Activated T-cell treated with anti-CD3 and anti-CD28 coated beads for 48 hours (primary cell): ENCODE measurements around the gene WNK3.
"Not testable (repeated sequence)": the region's sequence is repeated elsewhere in the genome, so short reads cannot be mapped to it uniquely, and the experiment has no call there.

Source experiments
- DNase-seq: peaks from one replicate; pipeline ENCODE4 v3.0.0-alpha.2; 2020; ENCODE audit warnings: low read depth

WNK3 gene

DNA sequence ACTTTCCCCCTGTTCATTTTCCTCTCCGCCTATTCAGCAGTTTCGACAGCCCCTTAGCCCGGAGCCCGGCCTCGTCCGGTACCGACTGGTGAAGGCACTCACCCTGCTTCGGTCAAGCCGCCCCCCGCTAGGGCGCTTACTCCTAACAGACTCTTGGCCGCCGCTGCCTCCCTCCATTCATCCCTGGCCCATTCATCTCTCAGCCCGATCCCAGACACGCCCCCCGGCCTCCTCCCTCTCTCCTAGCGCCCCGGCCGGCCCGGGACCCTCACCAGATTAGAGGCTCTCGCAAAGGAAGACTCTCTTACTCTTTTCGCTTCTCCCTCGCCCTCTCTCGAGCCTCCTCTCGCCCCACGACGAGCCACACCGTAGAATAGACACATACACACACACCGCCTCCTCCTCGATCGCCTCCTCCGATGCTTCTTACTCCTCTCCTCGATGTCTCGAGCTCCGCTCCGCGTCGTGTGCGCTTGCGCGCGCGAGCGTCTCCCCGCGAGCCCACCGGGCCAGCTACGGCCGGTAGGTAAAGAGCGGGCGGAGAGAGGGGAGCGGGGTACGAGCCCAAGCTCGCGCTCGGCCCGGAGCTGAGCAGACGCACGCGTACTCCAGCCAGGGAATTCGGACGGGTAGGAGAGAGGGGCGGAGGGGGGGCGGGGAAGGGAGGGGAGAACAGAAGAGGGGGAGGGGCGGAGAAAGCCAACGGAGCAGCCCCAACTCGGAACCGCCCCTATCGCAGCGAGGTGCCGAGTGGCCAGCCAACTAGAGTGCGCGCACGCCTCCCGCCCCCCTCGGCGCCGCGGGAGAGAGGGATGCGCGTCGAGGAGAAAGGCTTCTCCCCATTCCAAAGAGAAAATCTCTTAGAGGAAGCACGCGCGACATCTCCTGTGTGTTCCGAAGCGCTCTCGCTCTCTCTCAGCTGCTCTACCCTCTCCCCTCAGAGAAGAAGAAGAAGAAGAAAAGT lies at the start of gene WNK3:
Gene WNK3 (minus strand): TSS at position 633 of the 964 bp plus-strand sequence.
- DNase-seq, result peak; percentile 28

DNA sequence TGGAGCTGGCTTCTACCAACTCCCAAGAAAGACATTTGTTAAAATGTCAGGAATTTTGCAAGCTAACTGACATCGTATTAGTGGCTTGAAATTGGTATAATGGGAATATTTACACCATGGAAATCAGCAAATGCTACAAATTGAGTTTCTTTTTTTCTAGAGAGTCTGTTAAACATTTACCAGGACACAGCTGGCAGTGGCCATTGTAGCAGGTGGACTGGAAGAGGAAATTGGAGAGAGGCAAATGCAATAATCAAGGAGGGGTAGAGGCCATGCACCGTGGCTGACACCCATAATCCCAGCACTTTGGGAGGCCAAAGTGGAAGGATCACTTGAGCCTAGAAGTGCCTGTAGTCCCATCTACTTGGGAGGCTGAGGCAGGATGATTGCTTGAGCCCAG lies 49.4 kb upstream of the WNK3 start:
- no peak for DNase-seq

DNA sequence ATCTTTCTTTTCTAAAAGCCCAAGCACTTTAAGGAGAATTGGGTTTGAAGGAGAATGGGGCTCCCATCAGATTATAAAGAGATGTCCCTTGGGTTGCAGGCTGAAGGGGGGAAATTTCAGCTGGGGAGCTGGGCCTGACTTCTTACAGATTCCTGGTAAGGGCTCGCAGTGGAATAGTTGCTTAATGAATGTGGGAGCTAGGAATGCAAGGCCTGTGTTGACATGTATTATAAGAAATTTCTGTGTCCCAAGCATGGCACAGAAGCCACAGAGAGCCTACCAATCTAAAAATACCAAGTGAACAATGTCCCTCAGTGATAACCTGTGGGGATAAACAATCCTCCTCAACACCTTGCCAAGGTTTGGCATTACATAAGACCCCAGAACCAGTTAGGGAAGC lies 39.3 kb upstream of the WNK3 start:
- DNase-seq, result no peak

DNA sequence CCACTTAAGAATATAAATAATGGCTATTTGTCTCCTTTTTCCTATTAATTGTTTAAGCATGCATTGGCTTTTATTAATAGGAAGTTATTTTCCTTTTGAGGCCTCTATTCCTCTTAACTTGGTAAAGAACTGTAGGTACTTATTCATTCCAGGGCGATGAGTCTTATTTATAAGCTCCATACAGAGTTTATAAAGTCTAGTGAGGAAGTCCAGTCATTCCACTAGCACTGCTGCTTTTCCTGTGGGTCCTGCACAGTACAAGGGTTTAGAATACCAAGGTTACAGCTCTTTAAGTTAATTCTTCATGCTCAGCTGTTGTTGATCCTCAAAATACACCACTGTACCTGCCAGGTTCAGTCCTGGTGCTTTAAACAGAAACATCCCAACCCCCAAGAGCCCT lies 28.5 kb upstream of the WNK3 start:
- DNase-seq, result no peak

DNA sequence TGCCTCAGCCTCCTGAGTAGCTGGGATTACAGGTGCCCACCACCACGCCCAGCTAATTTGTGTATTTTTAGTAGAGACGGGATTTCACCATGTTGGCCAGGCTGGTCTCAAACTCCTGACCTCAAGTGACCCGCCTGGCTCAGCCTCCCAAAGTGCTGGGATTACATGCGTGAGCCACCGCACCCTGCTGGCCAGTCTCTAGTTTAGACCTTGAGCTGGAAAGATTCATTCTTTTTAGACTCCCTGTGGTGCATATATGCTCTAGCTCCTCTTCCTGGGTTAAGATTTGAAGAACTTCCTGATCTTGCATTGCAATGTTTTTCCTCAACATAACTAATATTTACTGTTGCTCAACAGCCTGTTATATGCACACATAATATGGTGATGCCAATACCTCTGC lies 26.8 kb upstream of the WNK3 start:
- DNase-seq, result not testable (repeated sequence)

DNA sequence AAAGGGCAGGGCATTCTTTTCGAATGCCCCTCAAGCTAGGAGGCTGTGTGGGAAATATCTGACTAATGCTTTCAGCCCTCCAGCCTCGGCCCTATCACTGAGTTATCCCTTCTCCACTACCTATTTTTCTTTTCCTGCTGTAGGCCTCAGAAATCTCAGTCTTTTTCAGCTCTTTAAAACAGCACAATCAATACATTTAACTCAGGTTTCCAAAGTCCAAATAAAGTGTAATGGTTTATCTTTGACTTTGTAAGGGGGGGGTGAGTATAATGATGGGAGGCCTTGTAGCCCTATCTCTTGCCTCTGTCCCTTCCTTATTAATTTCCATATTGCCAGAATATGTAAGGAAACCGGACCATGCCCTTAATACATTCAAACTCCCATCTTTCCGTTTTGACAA lies 1.6 kb upstream of the WNK3 start:
- DNase-seq, result no peak

DNA sequence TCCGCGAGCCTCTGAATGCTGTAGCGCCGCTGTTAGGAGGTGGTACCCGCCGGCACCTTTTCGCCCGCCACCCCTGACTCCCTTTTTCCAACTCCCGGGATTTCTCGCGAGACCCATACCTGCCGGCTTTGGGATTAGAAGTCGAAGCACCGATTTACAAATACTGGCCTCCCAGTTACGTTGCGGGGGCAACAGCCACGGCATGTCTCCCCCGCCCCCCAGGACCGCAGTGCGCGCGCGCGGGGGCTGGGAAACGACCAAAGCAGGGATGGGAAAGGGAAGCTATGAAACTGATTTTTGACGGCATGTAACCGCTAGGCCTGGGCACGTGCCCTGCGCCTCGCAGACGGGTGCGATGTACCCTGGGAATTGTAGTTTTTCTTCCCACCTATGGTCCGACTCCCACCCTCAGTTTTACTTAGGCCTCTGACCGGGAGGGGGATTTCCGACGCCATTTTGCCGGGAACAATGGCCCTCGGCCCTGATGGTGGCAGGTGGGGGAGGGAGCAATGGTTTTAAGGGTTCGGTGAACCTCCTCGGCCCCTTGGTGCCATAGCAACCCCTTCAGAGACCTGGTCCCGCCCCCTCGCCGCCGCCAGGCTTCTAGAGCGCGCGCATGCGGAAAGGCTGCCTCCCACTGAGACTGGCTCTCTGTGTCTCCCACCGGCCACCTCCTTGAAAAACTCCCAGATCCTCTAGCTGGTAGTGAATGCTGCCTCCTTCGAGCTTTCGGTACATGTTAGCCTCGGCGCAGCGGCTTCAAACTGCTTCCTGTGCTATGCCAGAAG lies 772 bp upstream of the WNK3 start:
- peak; percentile 25 for DNase-seq

DNA sequence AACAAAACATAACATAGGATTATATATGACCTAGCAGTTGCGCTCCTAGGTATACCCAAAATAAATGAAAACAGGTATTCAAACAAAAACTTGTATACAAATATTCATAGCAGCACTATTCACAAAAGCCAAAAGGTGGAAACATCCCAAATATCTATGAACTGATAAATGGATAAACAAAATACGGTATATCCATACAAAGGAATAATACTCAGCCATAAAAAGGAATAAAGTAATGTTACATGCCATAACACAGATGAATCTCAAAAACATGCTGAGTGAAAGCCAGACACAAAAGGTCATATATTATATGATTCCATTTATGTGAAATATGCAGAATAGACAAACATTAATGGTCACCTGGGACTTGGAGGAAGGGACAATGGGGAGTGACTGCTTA lies 5.2 kb downstream of the WNK3 start:
- no peak for DNase-seq

DNA sequence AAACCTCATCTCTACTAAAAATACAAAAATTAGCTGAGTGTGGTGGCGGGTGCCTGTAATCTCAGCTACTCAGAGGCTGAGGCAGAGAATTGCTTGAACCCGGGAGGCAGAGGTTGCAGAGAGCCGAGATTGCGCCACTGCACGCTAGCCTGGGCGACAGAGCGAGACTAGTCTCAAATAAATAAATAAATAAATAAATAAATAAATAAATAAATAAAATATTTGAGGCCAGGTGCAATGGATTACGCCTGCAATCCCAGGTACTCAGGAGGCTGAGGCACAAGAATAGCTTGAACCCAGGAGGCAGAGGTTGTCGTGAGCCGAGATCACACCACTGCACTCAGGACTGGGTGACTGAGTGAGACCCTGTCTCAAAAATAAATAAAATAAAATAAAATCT lies 20.5 kb downstream of the WNK3 start:
- DNase-seq, result not testable (repeated sequence)

DNA sequence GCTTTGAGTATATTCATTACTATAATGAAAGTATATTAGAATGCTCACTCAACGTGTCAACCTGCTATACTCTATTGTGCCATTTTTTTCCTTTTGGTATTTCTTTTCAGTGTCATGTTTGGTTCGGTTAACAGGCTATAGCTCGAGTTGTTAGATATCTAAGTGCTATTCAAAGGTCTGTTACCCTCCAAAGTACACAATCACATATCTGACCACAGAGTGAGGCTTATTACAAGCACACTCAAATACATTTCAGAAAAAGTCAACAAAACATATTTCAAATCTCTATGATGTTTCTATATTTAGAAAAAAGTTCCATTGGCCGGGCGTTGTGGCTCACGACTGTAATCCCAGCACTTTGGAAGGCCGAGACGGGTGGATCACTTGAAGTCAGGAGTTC lies 32.8 kb downstream of the WNK3 start:
- DNase-seq, result no peak

DNA sequence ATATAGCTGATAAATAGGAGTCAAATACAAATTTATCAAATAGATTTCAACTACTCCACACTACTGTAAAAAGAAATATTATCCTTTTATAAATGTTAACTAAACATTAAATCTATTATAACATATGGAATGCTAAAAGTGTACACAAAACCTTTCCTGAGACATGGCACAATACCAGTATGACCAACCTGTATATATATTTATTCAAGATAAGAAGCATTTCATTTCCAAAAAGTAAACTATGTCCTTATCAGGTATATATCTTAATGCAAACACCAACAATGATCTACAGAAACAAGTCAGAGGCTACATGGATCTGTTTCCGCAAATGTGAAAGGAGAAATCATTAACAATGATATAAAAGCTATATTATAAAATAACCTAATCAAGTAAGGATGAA lies 37.8 kb downstream of the WNK3 start:
- DNase-seq, result no peak

DNA sequence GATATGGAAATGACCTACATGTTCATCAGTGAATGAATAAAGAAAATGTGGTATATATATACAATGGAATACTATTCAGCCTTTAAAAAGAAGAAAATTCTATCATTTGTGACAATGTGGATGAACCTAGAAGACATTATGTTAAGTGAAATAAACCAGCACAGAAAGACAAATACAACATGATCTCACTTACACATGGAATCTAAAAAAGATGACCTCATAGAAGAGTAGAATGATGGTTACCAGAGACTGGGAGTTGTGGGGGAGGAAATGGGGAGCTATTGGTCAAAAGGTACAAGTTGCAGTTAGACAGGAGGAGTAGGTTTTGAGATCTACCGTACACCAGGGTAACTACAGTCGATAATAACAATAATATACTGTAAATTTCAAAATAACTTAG lies 51.5 kb downstream of the WNK3 start:
- no peak for DNase-seq

DNA sequence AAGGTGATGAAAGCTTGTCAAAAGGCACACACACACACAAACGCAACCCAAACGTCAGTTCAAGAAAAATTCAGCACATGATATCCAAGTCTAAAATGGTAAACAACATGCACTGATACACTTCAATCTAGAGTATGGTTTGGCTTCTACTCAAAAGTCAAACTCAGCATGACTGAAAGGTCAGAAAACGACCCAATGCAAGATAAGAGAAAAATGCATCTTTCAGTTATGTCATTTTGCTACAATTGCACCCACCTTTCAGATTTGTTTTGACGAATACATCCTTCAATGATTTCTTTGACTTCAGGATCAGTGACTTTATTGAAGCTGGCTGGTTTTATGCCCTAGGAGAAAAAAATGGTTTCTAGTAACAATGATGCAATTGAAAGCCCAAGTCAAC lies 56.3 kb downstream of the WNK3 start:
- DNase-seq, result no peak

DNA sequence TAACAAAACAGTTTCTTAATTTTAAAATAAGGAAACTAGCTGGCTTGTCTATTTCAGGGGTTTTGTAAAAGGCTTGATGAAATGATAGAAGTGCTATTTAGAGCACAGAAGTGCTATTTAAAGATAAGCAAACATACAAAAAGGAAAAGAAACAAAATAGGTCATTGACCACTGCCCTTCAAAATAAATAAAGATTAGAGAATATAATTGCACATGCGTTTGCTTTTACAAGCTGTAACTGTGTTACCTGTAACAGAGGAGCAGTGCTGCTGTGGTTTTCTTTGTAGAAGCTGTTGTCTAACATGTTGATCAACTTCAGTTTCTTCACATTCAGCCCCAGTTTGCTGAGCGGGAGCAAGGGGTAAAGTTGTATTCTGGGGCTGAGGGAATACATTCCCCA lies 63.5 kb downstream of the WNK3 start:
- no peak for DNase-seq

DNA sequence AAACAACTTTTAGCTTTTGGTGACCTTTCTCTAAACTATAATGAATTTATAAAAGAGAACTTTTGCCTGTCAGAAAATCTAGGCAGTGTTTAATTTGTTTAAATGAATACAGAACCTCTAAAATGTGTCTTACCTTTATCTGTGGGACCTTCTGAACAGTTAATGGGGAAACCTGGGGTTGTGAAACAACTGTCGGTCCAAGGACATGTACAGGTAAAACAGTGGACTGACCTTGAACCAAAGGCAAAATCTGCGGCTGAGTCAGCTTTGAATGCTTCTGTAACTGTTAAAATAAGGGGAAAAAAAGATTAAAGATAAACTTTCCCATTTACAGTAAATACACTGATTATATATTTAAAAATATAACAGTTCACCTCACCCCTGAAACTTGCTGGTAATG lies 65.1 kb downstream of the WNK3 start:
- DNase-seq, result no peak

DNA sequence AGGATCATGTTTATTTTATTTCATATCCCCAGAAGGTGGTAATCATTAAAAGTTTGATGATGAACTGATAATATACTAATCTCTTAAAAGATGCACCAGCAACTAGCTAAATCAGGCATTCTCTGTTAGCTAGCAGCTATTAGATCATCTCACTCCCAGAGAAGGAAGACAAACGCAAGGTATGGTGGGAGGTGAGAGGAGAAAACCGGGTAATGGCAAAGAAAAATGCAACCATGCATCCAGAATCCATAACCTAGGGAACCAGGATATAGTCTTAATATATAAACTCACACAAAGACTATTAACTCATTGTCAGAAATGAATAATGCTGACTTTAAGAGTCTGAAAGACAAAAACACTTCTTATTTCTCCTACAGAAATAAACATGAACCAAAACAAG lies 66.1 kb downstream of the WNK3 start:
- DNase-seq, result no peak

DNA sequence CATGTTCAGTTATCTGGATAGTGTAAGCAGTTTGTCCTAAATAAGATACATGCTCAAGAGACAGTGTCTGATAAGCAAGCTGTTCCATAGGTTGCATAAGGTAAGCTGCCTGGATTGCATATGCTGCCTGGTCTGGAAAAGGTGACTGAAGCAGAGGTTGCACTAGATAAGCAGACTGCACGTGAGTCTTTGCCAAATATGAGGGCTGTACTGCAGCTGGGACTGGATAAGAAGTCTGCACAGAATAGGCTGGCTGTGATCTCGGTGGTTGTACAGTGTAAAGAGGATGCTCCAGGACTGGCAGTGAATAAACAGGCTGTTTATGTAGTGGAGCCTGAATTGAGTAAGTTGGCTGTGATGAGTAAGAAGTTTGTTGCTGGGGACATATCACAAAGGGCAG lies 68.9 kb downstream of the WNK3 start:
- DNase-seq, result no peak

DNA sequence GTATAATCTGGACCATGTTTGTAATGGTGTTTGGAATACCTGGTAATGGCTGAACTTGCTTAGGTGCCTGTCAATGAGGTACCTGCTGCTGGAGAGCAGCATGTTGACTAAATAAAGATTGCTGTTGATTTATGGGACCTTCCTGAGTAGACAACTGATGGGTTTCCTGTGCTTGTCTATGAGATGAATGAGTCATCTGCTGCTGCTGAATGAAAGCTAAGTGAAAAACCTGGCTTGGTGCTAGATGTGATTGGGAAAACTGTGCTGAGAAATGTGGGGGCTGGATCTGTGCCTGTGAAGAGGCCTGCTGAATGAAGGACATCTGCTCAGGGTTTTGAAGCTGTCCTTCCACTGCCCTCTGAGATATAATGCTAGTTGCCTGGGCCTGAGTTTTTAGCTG lies 69.6 kb downstream of the WNK3 start:
- DNase-seq, result no peak

DNA sequence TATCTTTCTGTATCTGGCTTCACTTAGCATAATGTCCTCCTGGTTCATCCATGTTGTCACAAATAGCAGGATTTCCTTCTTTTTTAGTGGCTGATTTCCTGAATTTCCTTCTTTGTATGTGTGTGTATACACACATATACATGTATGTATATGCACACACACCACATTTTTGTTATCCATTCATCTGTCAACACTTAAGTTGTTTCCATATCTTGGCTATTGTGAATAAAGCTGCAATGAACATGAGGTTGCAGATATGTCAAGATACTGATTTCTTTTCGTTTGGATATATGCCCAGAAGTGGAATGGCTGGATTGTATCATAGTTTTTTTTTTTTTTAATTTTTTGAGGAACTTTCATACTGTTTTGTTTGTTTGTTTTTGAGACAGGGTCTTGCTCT lies 76.2 kb downstream of the WNK3 start:
- DNase-seq, result no peak

DNA sequence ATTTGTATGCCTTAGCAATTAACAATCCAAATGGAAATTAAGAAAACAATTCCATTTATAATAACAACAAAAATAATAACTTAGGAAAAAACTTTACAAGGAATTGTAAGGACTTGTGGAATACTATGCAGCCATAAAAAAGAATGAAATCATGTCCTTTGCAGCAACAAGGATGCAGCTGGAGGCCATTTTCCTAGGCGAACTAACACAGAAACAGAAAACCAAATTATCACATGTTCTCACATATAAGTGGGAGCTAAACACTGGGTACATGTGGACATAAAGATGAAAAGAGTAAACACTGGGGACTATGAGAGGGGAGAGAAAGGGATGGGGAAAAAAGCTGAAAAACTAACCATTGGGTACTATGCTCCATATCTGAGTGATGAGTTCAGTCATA lies 77.4 kb downstream of the WNK3 start:
- DNase-seq, result no peak

DNA sequence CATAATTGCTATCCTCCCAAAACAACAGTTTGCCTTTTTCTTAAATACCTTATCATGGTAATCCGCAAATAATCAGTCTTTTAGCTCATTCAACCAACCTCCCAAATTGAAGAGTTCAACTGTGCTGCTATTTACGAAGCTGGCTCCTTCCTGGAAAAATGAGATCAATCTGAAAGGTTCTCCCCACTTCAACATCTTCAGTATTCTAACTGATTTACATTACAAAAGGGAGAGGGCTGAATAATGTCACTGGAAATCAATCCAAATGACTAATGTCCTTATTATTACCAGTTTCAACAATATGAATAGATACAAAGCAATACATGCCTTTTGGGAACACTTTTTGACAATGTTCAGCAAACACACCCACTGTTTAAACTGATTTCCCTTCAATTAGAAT lies 86.2 kb downstream of the WNK3 start:
- DNase-seq, result no peak

DNA sequence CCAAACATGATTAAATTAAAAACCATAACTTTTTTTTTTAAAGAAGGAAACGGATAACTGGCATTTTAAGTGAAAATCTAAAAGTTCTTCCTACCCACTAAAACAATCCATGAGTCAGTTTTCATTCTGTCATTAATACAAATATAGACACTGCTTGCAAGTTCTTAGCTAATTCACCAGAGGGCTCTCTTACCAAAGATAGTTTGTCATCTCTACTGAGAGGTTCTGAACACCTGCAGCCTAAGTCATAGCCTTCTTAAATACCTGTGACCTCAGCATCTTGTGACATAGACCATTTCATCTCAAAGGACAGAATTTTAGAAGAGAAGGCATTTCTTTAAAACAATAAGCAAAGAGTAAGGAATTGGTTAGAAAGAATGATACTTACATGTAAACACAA lies 109.5 kb downstream of the WNK3 start:
- no peak for DNase-seq

DNA sequence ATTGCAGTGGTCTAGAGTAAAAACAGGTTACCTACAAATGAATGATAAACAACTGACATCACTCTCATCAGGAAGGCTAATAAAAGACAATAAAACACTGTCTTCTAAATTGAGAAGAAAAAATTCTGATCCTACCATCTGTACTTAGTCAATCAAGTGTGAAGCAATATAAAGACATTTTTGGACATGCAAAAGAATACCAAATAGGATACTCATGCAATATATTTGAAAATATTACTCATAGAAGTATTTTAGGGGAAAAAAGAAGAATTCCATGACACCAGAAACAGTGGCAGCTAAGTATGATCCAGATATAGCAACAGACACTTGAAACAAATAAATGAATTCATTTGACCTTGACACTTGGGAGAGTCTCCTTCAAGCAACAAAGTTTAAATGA lies 111.0 kb downstream of the WNK3 start:
- no peak for DNase-seq
